HG03439 (cell line): ENCODE data around the gene TRAPPC12.
A peak's percentile ranks its signal among the peaks of the same experiment; 100 is the strongest.
"Not testable (repeated sequence)": the region's sequence is repeated elsewhere in the genome, so short reads cannot be mapped to it uniquely, and the experiment has no call there.

Experiments used
- ATAC-seq: cut with Tn5 transposase; IDR thresholded peaks from one replicate; pipeline ENCODE4 v1.9.1; 2021; ENCODE audit warnings: mild to moderate bottlenecking, moderate library complexity; ENCODE audit not compliant: unreplicated experiment

Gene TRAPPC12

GRCh38 chr2:3498783-3499394 is 119.4 kb downstream of the TRAPPC12 start:
- ATAC-seq: no peak

GRCh38 chr2:3500326-3500899 is 120.9 kb downstream of the TRAPPC12 start:
- no peak for ATAC-seq

DNA sequence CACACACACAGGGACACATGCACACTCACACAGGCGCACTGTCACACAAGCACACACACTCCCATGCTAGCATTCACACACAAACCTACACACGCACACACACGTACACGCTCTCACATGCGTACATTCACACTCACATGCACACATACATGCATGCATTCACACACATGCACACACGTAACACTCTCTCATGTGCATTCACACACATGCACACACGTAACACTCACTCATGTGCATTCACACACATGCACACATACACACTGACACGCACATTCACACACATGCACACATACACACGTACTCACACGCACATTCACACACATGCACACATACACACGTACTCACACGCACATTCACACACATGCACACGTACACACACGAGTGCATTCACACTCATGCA is 123.6 kb downstream of the TRAPPC12 start:
- ATAC-seq: no peak

- no peak for ATAC-seq
Observed at GRCh38 chr2:3503483-3503882, 124.0 kb downstream of the TRAPPC12 start.

DNA sequence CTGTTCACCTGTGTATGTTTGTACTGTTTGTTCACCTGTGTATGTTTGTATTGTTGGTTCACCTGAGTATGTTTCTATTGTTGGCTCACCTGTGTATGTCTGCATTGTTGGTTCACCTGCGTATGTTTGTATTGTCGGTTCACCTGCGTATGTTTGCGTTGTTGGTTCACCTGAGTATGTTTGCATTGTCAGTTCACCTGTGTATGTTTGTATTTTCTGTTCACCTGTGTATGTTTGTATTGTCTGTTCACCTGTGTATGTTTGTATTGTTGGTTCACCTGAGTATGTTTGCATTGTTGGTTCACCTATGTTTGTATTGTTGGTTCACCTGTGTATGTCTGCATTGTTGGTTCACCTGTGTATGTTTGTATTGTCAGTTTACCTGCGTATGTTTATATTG is 125.2 kb downstream of the TRAPPC12 start:
- no peak for ATAC-seq

GRCh38 chr2:3505771-3506170 is 126.3 kb downstream of the TRAPPC12 start:
- no peak for ATAC-seq

DNA sequence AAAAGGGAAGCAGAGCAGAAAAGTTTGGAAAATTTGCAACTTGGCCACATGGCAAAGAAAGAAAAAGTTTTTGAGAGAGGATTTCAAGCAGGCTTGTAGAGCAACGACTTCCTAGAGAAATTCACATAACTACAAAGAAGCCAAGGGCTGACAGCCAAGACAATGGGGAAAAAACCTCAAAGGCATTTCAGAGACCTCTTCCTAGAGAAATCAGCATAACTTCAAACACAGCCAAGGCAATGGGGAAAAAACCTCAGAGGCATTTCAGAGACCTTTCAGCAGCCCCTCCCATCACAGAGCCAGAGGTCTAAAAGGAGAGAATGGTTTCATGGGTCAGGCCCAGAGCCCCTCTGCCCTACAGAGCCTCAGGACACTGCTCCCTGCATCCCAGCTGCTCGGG is 132.6 kb downstream of the TRAPPC12 start:
- ATAC-seq: no peak

GRCh38 chr2:3513026-3513810 is 133.7 kb downstream of the TRAPPC12 start:
- ATAC-seq: no peak

DNA sequence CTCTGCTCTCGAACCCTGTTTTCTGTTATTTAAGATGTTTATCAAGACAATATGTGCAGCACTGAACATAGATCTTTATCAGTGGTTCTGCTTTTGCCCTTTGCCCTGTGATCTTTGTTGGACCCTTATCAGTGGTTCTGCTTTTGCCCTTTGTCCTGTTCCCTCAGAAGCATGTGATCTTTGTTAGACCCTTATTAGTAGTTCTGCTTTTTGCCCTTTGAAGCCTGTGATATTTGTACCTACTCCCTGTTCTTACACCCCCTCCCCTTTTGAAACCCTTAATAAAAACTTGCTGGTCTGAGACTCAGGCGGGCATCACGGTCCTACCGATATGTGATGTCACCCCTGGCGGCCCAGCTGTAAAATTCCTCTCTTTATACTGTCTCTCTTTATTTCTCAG is 135.9 kb downstream of the TRAPPC12 start:
- not testable (repeated sequence) for ATAC-seq

DNA sequence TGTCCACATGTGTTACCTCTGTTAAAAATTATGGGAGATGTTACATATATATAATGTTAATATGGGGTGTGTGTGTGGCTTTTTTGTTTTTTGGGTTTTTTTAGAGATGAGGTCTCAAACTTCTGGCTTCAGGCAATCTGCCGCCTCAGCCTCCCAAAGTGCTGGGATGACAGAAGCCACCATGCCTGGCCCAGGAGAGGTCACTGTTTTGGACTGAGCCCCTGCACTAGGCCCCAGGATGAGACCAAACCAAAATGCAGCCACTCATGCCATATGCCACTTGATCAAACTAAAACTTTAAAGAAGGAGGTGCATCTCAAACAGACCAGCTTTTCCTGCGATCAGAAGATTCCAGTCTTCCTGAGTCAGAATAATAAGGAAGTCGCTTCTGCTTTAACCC is 137.3 kb downstream of the TRAPPC12 start:
- ATAC-seq: no peak

DNA sequence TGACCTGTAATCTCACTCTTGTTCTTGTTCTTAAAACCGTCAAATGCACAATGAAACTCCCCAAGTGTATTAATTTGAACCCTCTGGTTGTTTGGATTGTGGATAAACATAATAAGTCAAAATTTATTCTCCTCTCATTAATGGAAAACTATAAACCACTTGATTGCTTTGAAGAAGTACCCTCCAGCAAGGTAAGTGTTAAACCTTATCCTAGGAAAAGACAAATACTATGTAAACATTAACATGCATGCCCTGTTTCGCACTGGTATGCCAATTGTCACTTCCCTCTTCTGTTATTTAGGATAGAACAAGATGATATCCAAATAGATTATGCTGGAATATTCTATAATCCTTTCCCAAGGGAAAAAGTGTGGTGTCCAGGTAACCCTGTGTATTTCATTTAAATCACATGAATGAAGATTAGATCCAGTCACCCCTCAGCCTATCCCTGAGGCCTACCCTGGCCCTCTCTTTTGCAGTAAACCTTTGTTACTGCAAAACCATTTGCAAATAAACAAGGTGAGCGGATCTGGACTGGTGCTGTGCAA is 138.5 kb downstream of the TRAPPC12 start:
- no peak for ATAC-seq

GRCh38 chr2:3518496-3519254 is 139.2 kb downstream of the TRAPPC12 start:
- peak; percentile 83 for ATAC-seq

GRCh38 chr2:3519255-3520205 is 140.0 kb downstream of the TRAPPC12 start, which contains the start of gene ADI1:
ADI1 (minus strand) TSS chr2:3519531; CDS start chr2:3519487, 44 bp downstream.
- peak; percentile 66 for ATAC-seq

DNA sequence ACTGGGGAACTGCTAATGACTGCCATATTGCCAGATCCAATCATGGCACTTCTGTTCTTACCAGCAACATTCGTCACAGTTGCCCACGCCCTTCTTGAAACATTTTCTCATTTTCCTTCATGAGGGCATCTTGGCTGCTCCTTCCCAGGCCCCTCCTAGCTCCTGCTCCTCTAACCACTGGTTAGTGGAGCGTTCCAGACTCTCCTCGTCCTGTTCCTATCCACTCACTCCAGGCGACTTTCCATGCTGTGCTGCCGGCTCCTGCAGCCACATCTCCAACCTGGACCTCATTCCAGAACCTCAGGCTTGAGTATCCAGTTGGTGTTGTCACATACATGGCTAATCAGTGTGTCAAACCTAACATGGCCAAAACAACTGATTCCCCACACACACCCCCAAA is 141.1 kb downstream of the TRAPPC12 start:
- no peak for ATAC-seq

GRCh38 chr2:3522961-3523421 is 143.5 kb downstream of the TRAPPC12 start:
- ATAC-seq: no peak

GRCh38 chr2:3523551-3524041 is 144.1 kb downstream of the TRAPPC12 start:
- ATAC-seq: no peak

DNA sequence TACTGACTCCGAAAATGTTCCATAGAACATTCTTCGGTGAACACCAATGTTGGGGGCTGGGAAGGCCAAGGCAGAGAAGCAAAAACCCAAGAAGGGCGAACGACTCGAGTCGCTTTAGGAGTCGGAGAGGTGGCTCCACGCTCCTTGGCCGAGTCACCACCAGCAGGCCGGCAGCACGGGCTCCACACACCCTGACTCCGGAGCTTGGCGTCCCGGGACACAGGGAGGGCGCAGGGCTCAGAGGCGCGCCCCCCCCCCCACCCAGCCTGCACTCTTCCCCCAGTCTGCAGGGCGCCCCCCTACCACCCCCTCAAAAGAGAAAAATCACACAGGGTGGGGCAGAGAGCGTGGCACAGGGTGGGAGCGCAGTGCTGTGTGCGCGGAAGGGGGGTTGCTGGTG is 147.4 kb downstream of the TRAPPC12 start:
- ATAC-seq: no peak

GRCh38 chr2:3527886-3528785 is 148.6 kb downstream of the TRAPPC12 start:
- no peak for ATAC-seq
